H1 (cell line): ENCODE results near the gene RECK. TPM values are rescaled to one million over a fixed set of nuclear protein-coding genes. Genes with fewer than 3 reads are reported as not detected.
"Not testable (repeated sequence)": the region's sequence is repeated elsewhere in the genome, so short reads cannot be mapped to it uniquely, and the experiment has no call there.

Experiments
- CTCF ChIA-PET: fragments of 300-600 bp; sonication (Branson Sonifier 250); formaldehyde crosslinking; loops from one replicate; lab custom pipeline; 2021; ENCODE audit not compliant: partially characterized antibody; lab: Charles Lee
- POLR2A ChIA-PET: fragments of 300-600 bp; sonication (Branson Sonifier 250); formaldehyde crosslinking; loops from one replicate; lab custom pipeline; 2021; ENCODE audit warnings: inconsistent platforms; ENCODE audit not compliant: partially characterized antibody; lab: Charles Lee
- DNase-seq, 2 experiments: peaks; one replicate each; pipeline versions ENCODE4 v3.0.0 to v3.0.0-alpha.2; 2010 to 2022; ENCODE audit warnings: low spot score in 2 of 2, low read depth in 1 of 2, mixed read lengths in 1 of 2
- FAIRE-seq: peaks from 2 replicates; lab custom pipeline; 2011; peaks lifted over from hg19 to GRCh38; lab: Jason Lieb, UNC
- H2AFZ ChIP-seq: 2 replicates; pipeline ENCODE4 v1.8.1; 2012; ENCODE audit warnings: low read length, inconsistent platforms
- H2AK5ac ChIP-seq: 2 replicates; pipeline ENCODE4 v1.6.1; 2013; ENCODE audit warnings: low read depth, low read length
- H2BK120ac ChIP-seq: replicated peaks from 2 replicates; pipeline ENCODE3; 2013; ENCODE audit warnings: low read depth, low read length, inconsistent platforms
- H2BK12ac ChIP-seq: 2 replicates; pipeline ENCODE4 v1.6.1; 2013; ENCODE audit warnings: low read depth, low read length
- H2BK15ac ChIP-seq: 2 replicates; pipeline ENCODE4 v1.6.1; 2013; ENCODE audit warnings: low read length
- H2BK20ac ChIP-seq: 2 replicates; pipeline ENCODE4 v1.6.1; 2013; ENCODE audit warnings: low read length
- H2BK5ac ChIP-seq: 2 replicates; pipeline ENCODE4 v1.6.1; 2013; ENCODE audit warnings: low read depth, low read length
- H3K14ac ChIP-seq: 2 replicates; pipeline ENCODE4 v1.6.1; 2013; ENCODE audit warnings: inconsistent platforms; ENCODE audit not compliant: insufficient read length
- H3K18ac ChIP-seq: 2 replicates; pipeline ENCODE4 v1.6.1; 2013; ENCODE audit warnings: low read length; ENCODE audit errors: extremely low read depth
- H3K23ac ChIP-seq: 2 replicates; pipeline ENCODE4 v1.6.1; 2013; ENCODE audit warnings: inconsistent platforms; ENCODE audit not compliant: insufficient read length
- H3K23me2 ChIP-seq: 2 replicates; pipeline ENCODE4 v1.6.1; 2013; ENCODE audit warnings: low read depth, low read length
- H3K27ac ChIP-seq: 2 replicates; pipeline ENCODE4 v1.6.1; 2011; ENCODE audit warnings: low read depth, low read length, inconsistent platforms
- H3K27me3 ChIP-seq, 4 experiments: replicated peaks in 1 of 4; 1 replicate in 1 of 4; 2 replicates in 3 of 4; pipeline versions ENCODE4 v1.6.1 to v1.8.1; 2011 to 2013; ENCODE audit warnings: low read length in 3 of 4, mild to moderate bottlenecking in 3 of 4, inconsistent platforms in 2 of 4, mixed read lengths in 2 of 4, moderate library complexity in 1 of 4; ENCODE audit not compliant: control insufficient read depth in 3 of 4, insufficient read depth in 3 of 4; ENCODE audit errors: extremely low read depth in 1 of 4
- H3K36me3 ChIP-seq, 4 experiments: 2 replicates each; pipeline versions ENCODE4 v1.6.1 to v1.8.1; 2011 to 2013; ENCODE audit warnings: mild to moderate bottlenecking in 4 of 4, low read length in 3 of 4, moderate library complexity in 2 of 4, control low read depth in 1 of 4, inconsistent platforms in 1 of 4; ENCODE audit not compliant: insufficient read depth in 4 of 4, control insufficient read depth in 2 of 4
- H3K4ac ChIP-seq: replicated peaks from 2 replicates; pipeline ENCODE3; 2013; ENCODE audit warnings: low read length, low read depth, mixed read lengths, inconsistent platforms; ENCODE audit not compliant: insufficient read length
- H3K4me1 ChIP-seq, 4 experiments: replicated peaks in 1 of 4; 1 replicate in 1 of 4; 2 replicates in 3 of 4; pipeline versions ENCODE4 v1.6.1 to v1.8.1; 2011 to 2013; ENCODE audit warnings: low read length in 3 of 4, inconsistent platforms in 2 of 4, mixed read lengths in 1 of 4; ENCODE audit not compliant: insufficient read depth in 4 of 4, control insufficient read depth in 3 of 4
- H3K4me2 ChIP-seq, 2 experiments: 2 replicates each; pipeline versions ENCODE4 v1.6.1 to v1.8.1; 2011 to 2013; ENCODE audit warnings: low read depth in 2 of 2, low read length in 2 of 2, control low read depth in 1 of 2, inconsistent platforms in 1 of 2, mild to moderate bottlenecking in 1 of 2; ENCODE audit not compliant: insufficient read depth in 1 of 2
- H3K4me3 ChIP-seq, 4 experiments: fragments of 200-600, 300-600 bp in 1 of 4; sonication (generic), shearing (Covaris generic), sonication (Bioruptor Twin) in 1 of 4; 2 replicates each; pipeline versions ENCODE4 v1.5.1 to v1.8.1; 2011 to 2016; ENCODE audit warnings: low read length in 4 of 4, low read depth in 3 of 4, control low read depth in 2 of 4, inconsistent platforms in 2 of 4, mild to moderate bottlenecking in 2 of 4, mixed read lengths in 1 of 4, moderate library complexity in 1 of 4; ENCODE audit not compliant: insufficient read depth in 2 of 4; ENCODE audit errors: extremely low read depth in 1 of 4
- H3K56ac ChIP-seq: replicated peaks from 2 replicates; pipeline ENCODE3; 2013; ENCODE audit warnings: low read depth, mild to moderate bottlenecking, mixed read lengths, low read length, inconsistent platforms; ENCODE audit not compliant: insufficient read length
- H3K79me1 ChIP-seq: 2 replicates; pipeline ENCODE4 v1.6.1; 2013; ENCODE audit warnings: low read depth, low read length, control low read depth
- H3K79me2 ChIP-seq, 2 experiments: 2 replicates each; pipeline versions ENCODE4 v1.6.1 to v1.8.1; 2012 to 2013; ENCODE audit warnings: low read length in 2 of 2, mild to moderate bottlenecking in 2 of 2, inconsistent platforms in 1 of 2; ENCODE audit not compliant: insufficient read depth in 2 of 2, control insufficient read depth in 1 of 2
- H3K9ac ChIP-seq, 4 experiments: replicated peaks in 1 of 4; 1 replicate in 1 of 4; 2 replicates in 3 of 4; pipeline versions ENCODE4 v1.6.1 to v1.8.1; 2011 to 2013; ENCODE audit warnings: low read depth in 3 of 4, low read length in 3 of 4, control low read depth in 2 of 4, mild to moderate bottlenecking in 2 of 4, moderate library complexity in 2 of 4, inconsistent platforms in 1 of 4; ENCODE audit errors: extremely low read depth in 1 of 4
- H3K9me3 ChIP-seq, 2 experiments: 2 replicates each; pipeline versions ENCODE4 v1.6.1 to v1.8.1; 2012 to 2013; ENCODE audit warnings: mild to moderate bottlenecking in 2 of 2, moderate library complexity in 2 of 2, control low read depth in 1 of 2, inconsistent platforms in 1 of 2, low read depth in 1 of 2, low read length in 1 of 2, mixed read lengths in 1 of 2; ENCODE audit not compliant: insufficient read depth in 2 of 2
- H4K20me1 ChIP-seq, 2 experiments: replicated peaks in 1 of 2; 2 replicates each; pipeline versions ENCODE3 to v1.8.1; 2011 to 2013; ENCODE audit warnings: inconsistent platforms in 2 of 2, low read length in 2 of 2, mild to moderate bottlenecking in 1 of 2; ENCODE audit not compliant: insufficient read depth in 2 of 2, control insufficient read depth in 1 of 2
- H4K5ac ChIP-seq: 2 replicates; pipeline ENCODE4 v1.6.1; 2013; ENCODE audit warnings: low read length, low read depth, mixed read lengths, inconsistent platforms; ENCODE audit not compliant: insufficient read length
- H4K8ac ChIP-seq: 2 replicates; pipeline ENCODE4 v1.8.0; 2013; ENCODE audit warnings: mild to moderate bottlenecking, moderate library complexity, low read length, inconsistent platforms; ENCODE audit not compliant: insufficient read depth; ENCODE audit errors: extremely low read depth
- H4K91ac ChIP-seq: replicated peaks from 2 replicates; pipeline ENCODE3; 2013; ENCODE audit warnings: low read length, mixed read lengths, inconsistent platforms; ENCODE audit not compliant: insufficient read length
- SP4 ChIP-seq: IDR thresholded peaks from 2 replicates; pipeline ENCODE4 v1.6.1; 2012; ENCODE audit warnings: low read length, inconsistent platforms
- polyA plus RNA-seq, 7 experiments: library from polyadenylated mRNA; depleted of rRNA in 3 of 7; stranded (reverse) in 5 of 7; unstranded in 2 of 7; fragments of >200 nt in 5 of 7; fragments of 200-250 nt in 2 of 7; gene quantifications; 1 replicate in 5 of 7; 2 replicates in 1 of 7; 4 replicates in 1 of 7; pipeline versions ENCODE4 v1.2.1 to v1.2.3, GENCODE V29; 2011 to 2013; ENCODE audit warnings: missing spikeins in 2 of 7, mixed read lengths in 2 of 7
- total RNA-seq: library from RNA; stranded (reverse); fragmentation: NEBNext Ultra II Directional; extraction: Animal tissue kit (Norgen Biotek cat#: 25700); gene quantifications from 2 replicates; pipeline ENCODE4 v1.2.1, GENCODE V29; 2021

The RECK gene
- total and polyA plus RNA-seq, 2 of the 8 experiments (the other 6 are each of a cell fraction or from before 2014, with no cell fraction given): 5.4 to 9.8 TPM

- TF ChIP-seq SP4: no peak
Measured at GRCh38 chr9:36086442-36086841, 49.7 kb downstream of the RECK start (continued).

GRCh38 chr9:36087054-36087453, 50.3 kb downstream of the RECK start:
- CTCF ChIA-PET: interaction anchor here (1.1 to 3.0 kb wide), 2 partner anchors 14 to 77 kb away, joined by 5 to 9 read pairs; no protein-coding TSS in a partner anchor
- not testable (repeated sequence) for H4K20me1 ChIP-seq

More at GRCh38 chr9:36087054-36087453, 50.3 kb downstream of the RECK start:
- H3K23me2 ChIP-seq, H3K18ac ChIP-seq, H3K14ac ChIP-seq, FAIRE-seq, H3K4me1 ChIP-seq, H4K5ac ChIP-seq, H3K79me1 ChIP-seq, H3K23ac ChIP-seq, H2AFZ ChIP-seq, H2BK5ac ChIP-seq, H3K4ac ChIP-seq, H3K9ac ChIP-seq, H3K79me2 ChIP-seq, H4K8ac ChIP-seq, H3K27me3 ChIP-seq, H2BK20ac ChIP-seq, H2BK15ac ChIP-seq, H2BK120ac ChIP-seq, H2AK5ac ChIP-seq, H3K4me3 ChIP-seq, H4K91ac ChIP-seq, H3K56ac ChIP-seq, H3K27ac ChIP-seq, POLR2A ChIA-PET, H2BK12ac ChIP-seq, DNase-seq, H3K4me2 ChIP-seq, H3K36me3 ChIP-seq, H3K9me3 ChIP-seq: not testable (repeated sequence)
